ENCODE results near the gene UBE2D2.
"Not testable (repeated sequence)": the region's sequence is repeated elsewhere in the genome, so short reads cannot be mapped to it uniquely, and the experiment has no call there.

Gene UBE2D2

GRCh38 chr5:139588116-139588515 is 27.0 kb downstream of the UBE2D2 start:
- DNase-seq, result not testable (repeated sequence)

- DNase-seq, result no peak
Measured at GRCh38 chr5:139588962-139589361, 27.8 kb downstream of the UBE2D2 start.

- no peak for DNase-seq
Measured at GRCh38 chr5:139592289-139592688, 31.1 kb downstream of the UBE2D2 start.

- DNase-seq, result not testable (repeated sequence)
Measured at GRCh38 chr5:139593076-139593475, 31.9 kb downstream of the UBE2D2 start.

GRCh38 chr5:139593716-139594319 is 32.7 kb downstream of the UBE2D2 start:
- DNase-seq, result no peak

- DNase-seq, result no peak
Measured at GRCh38 chr5:139597134-139597533, 36.0 kb downstream of the UBE2D2 start.

- not testable (repeated sequence) for DNase-seq
Measured at GRCh38 chr5:139598601-139598965, 37.4 kb downstream of the UBE2D2 start.

GRCh38 chr5:139600336-139600949 is 39.3 kb downstream of the UBE2D2 start:
- no peak for DNase-seq

GRCh38 chr5:139601429-139601828 is 40.3 kb downstream of the UBE2D2 start:
- no peak for DNase-seq

- not testable (repeated sequence) for DNase-seq
Measured at GRCh38 chr5:139601948-139602347, 40.8 kb downstream of the UBE2D2 start.

- no peak for DNase-seq
Measured at GRCh38 chr5:139605887-139606286, 44.7 kb downstream of the UBE2D2 start.

- no peak for DNase-seq
Measured at GRCh38 chr5:139611703-139612584, 50.8 kb downstream of the UBE2D2 start.

GRCh38 chr5:139619861-139620260 is 58.7 kb downstream of the UBE2D2 start:
- no peak for DNase-seq

GRCh38 chr5:139625398-139625797 is 64.3 kb downstream of the UBE2D2 start:
- DNase-seq, result not testable (repeated sequence)

GRCh38 chr5:139630855-139631254 is 69.7 kb downstream of the UBE2D2 start:
- no peak for DNase-seq

GRCh38 chr5:139631520-139632165 is 70.5 kb downstream of the UBE2D2 start:
- no peak for DNase-seq

- peak; percentile 52 for DNase-seq
Measured at GRCh38 chr5:139633295-139634027, 72.3 kb downstream of the UBE2D2 start.

GRCh38 chr5:139634028-139634325 is 72.8 kb downstream of the UBE2D2 start:
- no peak for DNase-seq

- DNase-seq, result no peak
Measured at GRCh38 chr5:139634541-139634940, 73.4 kb downstream of the UBE2D2 start.

GRCh38 chr5:139635191-139635590 is 74.1 kb downstream of the UBE2D2 start:
- DNase-seq, result no peak

- DNase-seq, result no peak
Measured at GRCh38 chr5:139635606-139636206, 74.6 kb downstream of the UBE2D2 start.

GRCh38 chr5:139636207-139636792 is 75.2 kb downstream of the UBE2D2 start:
- peak; percentile 50 for DNase-seq
